GM18502 (cell line): ENCODE measurements around the gene KIF23.

Experiments
- ATAC-seq: cut with Tn5 transposase; IDR thresholded peaks from one replicate; pipeline ENCODE4 v1.9.1; 2021; ENCODE audit warnings: mild to moderate bottlenecking; ENCODE audit not compliant: unreplicated experiment, poor library complexity

KIF23 gene

GRCh38 chr15:69393831-69394491 lies 20.2 kb upstream of the KIF23 start:
- no peak for ATAC-seq

- no peak for ATAC-seq
Observed at GRCh38 chr15:69394556-69395282, 19.4 kb upstream of the KIF23 start.

GRCh38 chr15:69395460-69395859 lies 18.7 kb upstream of the KIF23 start:
- ATAC-seq = no peak

GRCh38 chr15:69395991-69396390 lies 18.2 kb upstream of the KIF23 start:
- ATAC-seq = no peak

GRCh38 chr15:69398491-69398891 lies 15.7 kb upstream of the KIF23 start:
- no peak for ATAC-seq

GRCh38 chr15:69400850-69401249 lies 13.3 kb upstream of the KIF23 start:
- no peak for ATAC-seq

- ATAC-seq = no peak
Observed at GRCh38 chr15:69402816-69403215, 11.3 kb upstream of the KIF23 start.

GRCh38 chr15:69403594-69403993 lies 10.6 kb upstream of the KIF23 start:
- ATAC-seq = no peak

- no peak for ATAC-seq
Observed at GRCh38 chr15:69405110-69405509, 9.0 kb upstream of the KIF23 start.

- ATAC-seq = no peak
Observed at GRCh38 chr15:69407719-69408400, 6.3 kb upstream of the KIF23 start.

- no peak for ATAC-seq
Observed at GRCh38 chr15:69408841-69409240, 5.3 kb upstream of the KIF23 start.

GRCh38 chr15:69410248-69410874 lies 3.8 kb upstream of the KIF23 start:
- ATAC-seq = no peak

GRCh38 chr15:69412274-69412673 lies 1.9 kb upstream of the KIF23 start:
- ATAC-seq = no peak

GRCh38 chr15:69412701-69413100 lies 1.4 kb upstream of the KIF23 start:
- no peak for ATAC-seq

- ATAC-seq = peak; percentile 29
Observed at GRCh38 chr15:69414701-69415167, 585 bp downstream of the KIF23 start.

- ATAC-seq = no peak
Observed at GRCh38 chr15:69415381-69415780, 1.2 kb downstream of the KIF23 start.

GRCh38 chr15:69417581-69417980 lies 3.4 kb downstream of the KIF23 start:
- no peak for ATAC-seq

- no peak for ATAC-seq
Observed at GRCh38 chr15:69421498-69421897, 7.3 kb downstream of the KIF23 start.

- no peak for ATAC-seq
Observed at GRCh38 chr15:69422336-69422895, 8.3 kb downstream of the KIF23 start.

- ATAC-seq = no peak
Observed at GRCh38 chr15:69424001-69424400, 9.9 kb downstream of the KIF23 start.
